ENCODE results near the gene KIAA1217.

Gene KIAA1217

DNA sequence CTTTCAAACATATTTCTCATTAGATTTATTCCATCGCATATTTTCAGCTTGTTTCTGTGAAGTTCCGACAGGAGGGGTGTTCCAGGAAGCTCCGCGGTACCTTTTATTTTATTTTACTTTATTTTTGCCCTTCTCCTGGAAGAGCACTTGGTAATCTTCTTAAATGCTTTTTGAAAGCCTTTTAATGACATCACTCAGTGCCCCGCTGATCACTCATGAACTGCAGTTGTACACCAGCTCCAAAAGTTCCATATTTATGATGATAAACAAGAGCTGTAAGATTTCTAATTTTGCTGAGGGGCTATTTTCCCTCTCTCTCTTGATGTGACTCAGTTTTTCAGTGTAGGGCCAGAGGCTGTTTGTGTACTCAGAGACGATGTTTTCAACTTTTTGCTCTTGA lies 144.4 kb downstream of the KIAA1217 start (continued):
- peak; percentile 64 for TF ChIP-seq PRDM6 (tag by site-specific recombination; IDR thresholded peaks at IDR 0.05)
- TF ChIP-seq ZNF311 (tag by site-specific recombination; IDR thresholded peaks at IDR 0.05; ENCODE audit: borderline replicate concordance) = no peak
- no peak for TF ChIP-seq ZNF629 (tag by site-specific recombination; IDR thresholded peaks at IDR 0.05)
- no peak for TF ChIP-seq ZNF600 (tag by site-specific recombination; IDR thresholded peaks at IDR 0.05)
- TF ChIP-seq ZNF266 (tag by site-specific recombination; IDR thresholded peaks at IDR 0.05; ENCODE audit: low read depth) = no peak
- no peak for TF ChIP-seq ZEB2 (tag by site-specific recombination; IDR thresholded peaks at IDR 0.05)
- TF ChIP-seq ZFP37 (tag by site-specific recombination; IDR thresholded peaks at IDR 0.05) = no peak
- TF ChIP-seq ZNF140 (tag by site-specific recombination; IDR thresholded peaks at IDR 0.05) = no peak
- TF ChIP-seq ZNF521 (tag by site-specific recombination; IDR thresholded peaks at IDR 0.05) = no peak
- TF ChIP-seq ZXDB (tag by site-specific recombination; IDR thresholded peaks at IDR 0.05) = no peak
- TF ChIP-seq HOXD13 (CRISPR knock-in tag; IDR thresholded peaks at IDR 0.05; ENCODE audit: borderline replicate concordance) = no peak
- TF ChIP-seq ZNF148 (tag by site-specific recombination; IDR thresholded peaks at IDR 0.05; ENCODE audit: borderline replicate concordance) = no peak
- TF ChIP-seq ZNF776 (tag by site-specific recombination; IDR thresholded peaks at IDR 0.05; ENCODE audit: borderline replicate concordance) = no peak

GRCh38 chr10:24355056-24355688 lies 146.2 kb downstream of the KIAA1217 start:
- POLR2A ChIA-PET = no interaction called here
- Histone ChIP-seq H3K4me3 (ENCODE audit: low read depth, low read length) (no peak overlapping the region), H3K27ac (ENCODE audit: extremely low read depth, low read depth, low read length) (no peak overlapping the region), H3K36me3 (ENCODE audit: control insufficient read depth in 2 of 2, insufficient read depth in 1 of 2, low read length in 2 of 2) (no peaks in the 10 kb centered on the region), H3K9me3 (ENCODE audit: control insufficient read depth, insufficient read depth, low read depth, low read length) (no peaks in the 10 kb centered on the region), H3K4me1 (ENCODE audit: control insufficient read depth, insufficient read depth, low read length) (peaks cover 8% of the 10 kb centered on the region)
- CTCF ChIA-PET = interaction anchor here (1.0 kb wide), 1 partner anchor 360 kb away, joined by 3 read pairs; no protein-coding TSS in a partner anchor
- TF ChIP-seq PRDM4 (tag by site-specific recombination; IDR thresholded peaks at IDR 0.05) = no peak
- TF ChIP-seq, protein P1, sequence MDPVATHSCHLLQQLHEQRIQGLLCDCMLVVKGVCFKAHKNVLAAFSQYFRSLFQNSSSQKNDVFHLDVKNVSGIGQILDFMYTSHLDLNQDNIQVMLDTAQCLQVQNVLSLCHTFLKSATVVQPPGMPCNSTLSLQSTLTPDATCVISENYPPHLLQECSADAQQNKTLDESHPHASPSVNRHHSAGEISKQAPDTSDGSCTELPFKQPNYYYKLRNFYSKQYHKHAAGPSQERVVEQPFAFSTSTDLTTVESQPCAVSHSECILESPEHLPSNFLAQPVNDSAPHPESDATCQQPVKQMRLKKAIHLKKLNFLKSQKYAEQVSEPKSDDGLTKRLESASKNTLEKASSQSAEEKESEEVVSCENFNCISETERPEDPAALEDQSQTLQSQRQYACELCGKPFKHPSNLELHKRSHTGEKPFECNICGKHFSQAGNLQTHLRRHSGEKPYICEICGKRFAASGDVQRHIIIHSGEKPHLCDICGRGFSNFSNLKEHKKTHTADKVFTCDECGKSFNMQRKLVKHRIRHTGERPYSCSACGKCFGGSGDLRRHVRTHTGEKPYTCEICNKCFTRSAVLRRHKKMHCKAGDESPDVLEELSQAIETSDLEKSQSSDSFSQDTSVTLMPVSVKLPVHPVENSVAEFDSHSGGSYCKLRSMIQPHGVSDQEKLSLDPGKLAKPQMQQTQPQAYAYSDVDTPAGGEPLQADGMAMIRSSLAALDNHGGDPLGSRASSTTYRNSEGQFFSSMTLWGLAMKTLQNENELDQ (tag by site-specific recombination; IDR thresholded peaks at IDR 0.05; ENCODE audit: low read depth) = no peak
- TF ChIP-seq ZNF121 (tag by site-specific recombination; IDR thresholded peaks at IDR 0.05) = no peak
- TF ChIP-seq ZNF580 (tag by site-specific recombination; IDR thresholded peaks at IDR 0.05) = no peak
- no peak for TF ChIP-seq ZNF133 (tag by site-specific recombination; IDR thresholded peaks at IDR 0.05)
- no peak for TF ChIP-seq REPIN1 (tag by site-specific recombination; IDR thresholded peaks at IDR 0.05; ENCODE audit: low read depth)
- no peak for TF ChIP-seq GFI1B (tag by site-specific recombination; IDR thresholded peaks at IDR 0.05)
- TF ChIP-seq ZNF596 (tag by site-specific recombination; IDR thresholded peaks at IDR 0.05) = no peak
- TF ChIP-seq, protein P2, sequence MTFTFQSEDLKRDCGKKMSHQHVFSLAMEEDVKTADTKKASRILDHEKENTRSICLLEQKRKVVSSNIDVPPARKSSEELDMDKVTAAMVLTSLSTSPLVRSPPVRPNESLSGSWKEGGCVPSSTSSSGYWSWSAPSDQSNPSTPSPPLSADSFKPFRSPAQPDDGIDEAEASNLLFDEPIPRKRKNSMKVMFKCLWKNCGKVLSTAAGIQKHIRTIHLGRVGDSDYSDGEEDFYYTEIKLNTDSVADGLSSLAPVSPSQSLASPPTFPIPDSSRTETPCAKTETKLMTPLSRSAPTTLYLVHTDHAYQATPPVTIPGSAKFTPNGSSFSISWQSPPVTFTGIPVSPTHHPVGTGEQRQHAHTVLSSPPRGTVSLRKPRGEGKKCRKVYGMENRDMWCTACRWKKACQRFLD (tag by site-specific recombination; IDR thresholded peaks at IDR 0.05) = no peak
- no peak for TF ChIP-seq ZNF658 (tag by site-specific recombination; IDR thresholded peaks at IDR 0.05)
- no peak for TF ChIP-seq ZNF433 (tag by site-specific recombination; IDR thresholded peaks at IDR 0.05; ENCODE audit: low read depth)
- TF ChIP-seq OVOL3 (tag by site-specific recombination; IDR thresholded peaks at IDR 0.05) = no peak
- no peak for TF ChIP-seq PBX3 (CRISPR knock-in tag; IDR thresholded peaks at IDR 0.05)
